Mesothelial cell of epicardium (in vitro differentiated cells): ENCODE measurements around the gene IL17REL. TPM values are rescaled to one million over a fixed set of nuclear protein-coding genes. Genes with fewer than 3 reads are reported as not detected.

Source experiments
- DNase-seq, 2 experiments: peaks; one replicate each; pipeline ENCODE4 v3.0.0; 2021; ENCODE audit warnings: low spot score in 2 of 2; ENCODE audit not compliant: unreplicated experiment in 2 of 2
- H3K27ac Mint-ChIP-seq: 2 replicates; pipeline ENCODE4 v1.8.0; 2021; ENCODE audit warnings: mixed read lengths
- H3K27me3 Mint-ChIP-seq: 2 replicates; pipeline ENCODE4 v1.8.0; 2021; ENCODE audit warnings: low read depth, mixed read lengths
- H3K36me3 Mint-ChIP-seq: 2 replicates; pipeline ENCODE4 v1.8.0; 2021; ENCODE audit warnings: mixed read lengths
- H3K4me1 Mint-ChIP-seq: 2 replicates; pipeline ENCODE4 v1.8.0; 2021; ENCODE audit warnings: mixed read lengths
- H3K4me3 Mint-ChIP-seq: 2 replicates; pipeline ENCODE4 v1.8.0; 2021; ENCODE audit warnings: mild to moderate bottlenecking, moderate library complexity, mixed read lengths
- H3K9me3 Mint-ChIP-seq: 2 replicates; pipeline ENCODE4 v1.8.0; 2021; ENCODE audit warnings: mixed read lengths
- total RNA-seq: library from RNA; stranded (reverse); gene quantifications from 3 replicates; pipeline ENCODE4 v1.2.1, GENCODE V29; 2021
- TF ChIP-seq, protein P1 (sequence below): fragments of 200-600 bp; sonication (generic); IDR thresholded peaks from one replicate; pipeline ENCODE4 v1.5.0; 2021; ENCODE audit warnings: antibody characterized with exemption; ENCODE audit not compliant: unreplicated experiment

IL17REL gene
- total RNA-seq, 1 donor from 2014 or later: 0.31 TPM

- Mint-ChIP-seq H3K9me3 (no peaks in the 10 kb centered on the region), H3K4me3 (no peak overlapping the region), H3K36me3 (no peaks in the 10 kb centered on the region), H3K27ac (no peak overlapping the region), H3K4me1 (peaks cover 11% of the 10 kb centered on the region), H3K27me3 (peaks cover 9% of the 10 kb centered on the region)
- DNase-seq: no peak
- TF ChIP-seq, protein P1, sequence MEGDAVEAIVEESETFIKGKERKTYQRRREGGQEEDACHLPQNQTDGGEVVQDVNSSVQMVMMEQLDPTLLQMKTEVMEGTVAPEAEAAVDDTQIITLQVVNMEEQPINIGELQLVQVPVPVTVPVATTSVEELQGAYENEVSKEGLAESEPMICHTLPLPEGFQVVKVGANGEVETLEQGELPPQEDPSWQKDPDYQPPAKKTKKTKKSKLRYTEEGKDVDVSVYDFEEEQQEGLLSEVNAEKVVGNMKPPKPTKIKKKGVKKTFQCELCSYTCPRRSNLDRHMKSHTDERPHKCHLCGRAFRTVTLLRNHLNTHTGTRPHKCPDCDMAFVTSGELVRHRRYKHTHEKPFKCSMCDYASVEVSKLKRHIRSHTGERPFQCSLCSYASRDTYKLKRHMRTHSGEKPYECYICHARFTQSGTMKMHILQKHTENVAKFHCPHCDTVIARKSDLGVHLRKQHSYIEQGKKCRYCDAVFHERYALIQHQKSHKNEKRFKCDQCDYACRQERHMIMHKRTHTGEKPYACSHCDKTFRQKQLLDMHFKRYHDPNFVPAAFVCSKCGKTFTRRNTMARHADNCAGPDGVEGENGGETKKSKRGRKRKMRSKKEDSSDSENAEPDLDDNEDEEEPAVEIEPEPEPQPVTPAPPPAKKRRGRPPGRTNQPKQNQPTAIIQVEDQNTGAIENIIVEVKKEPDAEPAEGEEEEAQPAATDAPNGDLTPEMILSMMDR: no peak
Observed at GRCh38 chr22:49968831-49969661, 43.5 kb downstream of the IL17REL start.

GRCh38 chr22:49968313-49968830 lies 44.2 kb downstream of the IL17REL start:
- H3K9me3 Mint-ChIP-seq: no peaks in the 10 kb centered on the region
- H3K4me3 Mint-ChIP-seq: no peak overlapping the region

DNA sequence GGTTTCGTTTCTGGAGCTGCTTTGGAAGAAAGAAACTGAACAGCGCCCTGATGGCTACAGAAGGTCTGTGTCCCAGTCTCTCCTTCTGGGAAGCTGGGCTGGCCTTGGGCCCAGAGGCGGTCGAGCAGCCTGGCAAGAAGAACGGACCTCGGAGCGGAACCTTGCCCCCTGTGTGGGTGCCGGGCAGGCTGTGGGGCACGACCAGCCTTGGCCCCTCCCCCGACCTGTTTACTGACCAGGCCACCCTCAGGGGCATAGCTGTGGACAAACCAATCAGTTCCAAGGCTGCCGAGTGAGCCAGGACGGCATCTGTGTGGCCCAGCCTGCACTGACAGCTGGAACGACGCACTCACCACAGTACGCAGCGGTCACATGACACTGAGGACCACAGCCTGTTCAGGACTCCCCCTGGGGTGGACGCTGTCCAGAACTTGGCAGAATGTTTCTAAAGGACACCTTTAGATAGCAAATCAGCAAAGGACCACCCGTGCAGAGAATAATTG lies 44.8 kb downstream of the IL17REL start:
- peaks cover 3% of the 10 kb centered on the region for H3K36me3 Mint-ChIP-seq
- peaks cover 9% of the 10 kb centered on the region for H3K27me3 Mint-ChIP-seq
- TF ChIP-seq, protein P1: no peak
- peak overlapping the region; percentile 50 for H3K27ac Mint-ChIP-seq
- no peaks in the 10 kb centered on the region for H3K9me3 Mint-ChIP-seq
- H3K4me1 Mint-ChIP-seq: peaks cover 19% of the 10 kb centered on the region
- no peak for DNase-seq
- no peak overlapping the region for H3K4me3 Mint-ChIP-seq

More at GRCh38 chr22:49968313-49968830, 44.2 kb downstream of the IL17REL start:
- DNase-seq: no peak
- Mint-ChIP-seq H3K36me3 (peaks cover 3% of the 10 kb centered on the region), H3K4me1 (peaks cover 17% of the 10 kb centered on the region), H3K27ac (no peak overlapping the region), H3K27me3 (peaks cover 9% of the 10 kb centered on the region)
- TF ChIP-seq, protein P1: no peak

GRCh38 chr22:49966774-49967705 lies 45.5 kb downstream of the IL17REL start:
- no peak overlapping the region for H3K4me3 Mint-ChIP-seq
- H3K27ac Mint-ChIP-seq: peak overlapping the region; percentile 50
- peaks cover 21% of the 10 kb centered on the region for H3K4me1 Mint-ChIP-seq
- peaks cover 3% of the 10 kb centered on the region for H3K36me3 Mint-ChIP-seq
- peaks cover 9% of the 10 kb centered on the region for H3K27me3 Mint-ChIP-seq
- TF ChIP-seq, protein P1: no peak
- H3K9me3 Mint-ChIP-seq: no peaks in the 10 kb centered on the region
- DNase-seq: no peak

DNA sequence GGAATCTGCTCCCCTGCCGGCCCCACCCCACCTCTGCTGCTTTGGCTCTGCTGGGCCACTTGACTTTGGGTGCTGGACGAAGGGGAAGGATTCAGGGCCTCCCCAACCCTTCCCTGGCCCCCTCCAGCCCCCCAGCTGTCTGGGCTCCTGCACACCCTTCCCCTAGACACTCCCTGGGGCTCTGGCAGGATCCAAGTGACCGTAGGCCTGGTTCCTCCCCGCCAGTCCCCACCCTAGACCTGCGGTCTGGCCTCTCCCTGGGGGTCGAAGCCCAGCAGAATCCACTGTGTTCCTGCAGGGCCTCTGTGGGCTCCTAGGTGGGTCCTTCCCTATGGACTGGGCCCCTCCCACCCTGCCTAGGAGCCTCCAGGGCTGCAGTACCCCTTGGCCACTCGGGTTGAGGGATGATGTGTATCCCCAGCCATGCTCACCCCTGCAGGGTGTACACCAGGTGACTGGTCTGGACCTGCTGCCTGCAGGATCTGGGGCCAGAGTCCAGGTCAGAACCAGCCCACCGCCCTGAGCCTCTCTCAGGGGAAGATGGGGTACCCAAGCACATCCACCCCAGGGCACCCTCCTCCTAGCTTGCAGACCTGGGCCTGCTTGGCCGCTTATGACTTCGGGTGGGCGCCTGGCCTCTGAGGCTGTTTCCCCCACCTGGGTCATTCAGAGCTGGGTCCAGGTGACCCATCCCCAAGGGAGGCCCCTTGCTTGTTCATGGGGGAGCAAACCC lies 46.4 kb downstream of the IL17REL start:
- TF ChIP-seq, protein P1: no peak
- Mint-ChIP-seq H3K4me3 (no peak overlapping the region), H3K36me3 (peaks cover 3% of the 10 kb centered on the region), H3K27me3 (peaks cover 9% of the 10 kb centered on the region), H3K9me3 (no peaks in the 10 kb centered on the region), H3K4me1 (peaks cover 21% of the 10 kb centered on the region), H3K27ac (no peak overlapping the region)
- no peak for DNase-seq
